GM19099 (cell line): ENCODE measurements around the gene GPSM1.

Experiments used
- POLR2A ChIP-seq: IDR thresholded peaks from 3 replicates; pipeline ENCODE4 v1.6.1; 2011; ENCODE audit warnings: low read depth; ENCODE audit not compliant: insufficient read length; ENCODE audit errors: extremely low read depth

The GPSM1 gene

DNA sequence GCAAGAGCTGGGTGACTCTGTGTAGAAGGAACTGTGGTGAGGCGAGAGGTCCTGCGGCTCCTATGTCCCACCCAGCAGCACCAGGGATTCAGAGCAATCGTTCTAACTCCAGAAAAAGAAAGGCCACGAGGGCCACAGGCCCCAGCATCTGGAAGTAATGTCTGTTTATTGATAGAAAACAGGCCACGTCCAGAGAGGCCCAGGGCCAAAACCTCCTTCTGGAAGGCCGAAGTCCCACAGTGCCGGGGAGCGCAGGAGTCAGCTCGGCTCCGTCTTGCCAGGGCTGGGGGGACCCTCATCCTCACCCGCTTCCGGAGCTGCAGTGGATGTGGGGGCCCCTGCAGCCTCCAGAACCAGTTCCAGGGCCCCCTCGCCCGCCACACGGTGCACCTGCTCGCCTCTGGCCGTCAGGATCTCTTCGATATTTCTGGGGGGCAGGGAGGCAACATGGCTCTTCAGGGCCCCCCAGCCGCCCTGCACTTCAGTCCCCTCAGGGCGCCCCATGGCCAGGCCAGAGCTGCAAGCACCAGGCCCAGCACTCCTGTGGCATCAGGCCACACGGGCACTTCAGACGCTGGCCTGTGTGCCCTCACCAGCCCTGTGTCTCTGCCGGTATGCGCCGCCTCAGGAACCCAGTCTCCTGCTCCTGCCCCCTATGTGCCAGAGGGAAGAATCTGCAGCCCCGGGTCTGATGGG, 34.6 kb downstream of the GPSM1 start:
- no peak for TF ChIP-seq POLR2A

DNA sequence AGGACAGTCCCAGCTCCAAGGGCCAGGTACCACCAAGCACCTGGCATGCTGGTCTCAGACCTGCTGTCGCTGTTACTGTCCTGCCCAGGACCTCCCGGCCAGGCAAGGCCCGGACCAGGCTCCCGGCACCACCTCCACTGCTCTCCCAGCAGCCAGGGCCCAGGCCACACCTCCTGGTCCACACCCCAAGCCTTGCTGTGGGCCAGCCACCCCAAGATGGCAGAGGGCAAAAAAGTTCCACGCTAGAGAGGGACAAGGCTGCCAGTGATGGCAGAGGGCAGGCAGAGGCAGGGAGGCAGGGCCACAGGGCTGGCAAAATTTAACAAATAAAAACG, 35.1 kb downstream of the GPSM1 start:
- no peak for TF ChIP-seq POLR2A

DNA sequence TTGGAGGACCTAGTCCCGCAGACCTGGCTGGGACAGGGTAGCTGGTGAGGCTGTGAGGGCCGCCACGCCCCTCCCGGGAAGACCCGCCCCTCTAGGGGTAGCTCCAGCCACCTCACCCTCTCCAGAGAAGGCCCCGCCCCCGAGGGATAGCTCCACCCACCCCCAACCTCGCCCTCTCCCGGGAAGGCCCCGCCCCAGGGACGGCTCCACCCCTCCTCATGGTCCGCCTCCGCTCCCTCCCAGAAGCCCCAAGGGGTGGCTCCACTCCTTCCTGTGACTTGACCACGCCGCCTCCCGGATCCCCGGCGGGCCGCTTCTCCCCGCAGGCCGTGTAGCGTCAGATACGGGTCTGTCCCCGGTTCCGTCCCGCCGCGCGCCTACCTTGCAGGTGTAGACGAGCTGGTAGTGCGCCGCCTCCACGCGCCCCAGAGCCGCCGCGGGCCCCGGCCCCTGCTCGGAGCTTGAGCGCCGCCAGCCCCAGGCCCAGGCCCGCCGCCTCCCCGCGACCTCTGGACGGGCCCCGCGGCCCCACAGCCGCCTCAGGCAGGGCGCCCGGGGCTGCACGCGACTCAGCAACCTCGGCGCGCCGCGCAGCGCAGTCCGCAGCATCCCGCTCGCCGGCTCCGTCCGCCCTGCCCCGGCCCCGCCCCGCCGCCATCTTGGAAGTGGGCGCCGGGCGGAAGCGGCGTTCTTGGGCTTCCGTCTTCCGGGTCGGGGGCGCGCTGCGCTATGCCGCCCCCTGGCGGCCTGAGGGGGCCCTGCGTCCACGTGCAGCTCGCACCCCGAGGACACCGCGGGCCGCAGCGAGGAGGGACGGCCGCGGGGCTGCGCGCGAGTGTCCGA, 36.0 kb downstream of the GPSM1 start, which contains the start of gene DNLZ:
DNLZ (minus strand) TSS at position 639 of the 843 bp plus-strand sequence; CDS start at position 609, 30 bp downstream.
- TF ChIP-seq POLR2A = peak; percentile 80

DNA sequence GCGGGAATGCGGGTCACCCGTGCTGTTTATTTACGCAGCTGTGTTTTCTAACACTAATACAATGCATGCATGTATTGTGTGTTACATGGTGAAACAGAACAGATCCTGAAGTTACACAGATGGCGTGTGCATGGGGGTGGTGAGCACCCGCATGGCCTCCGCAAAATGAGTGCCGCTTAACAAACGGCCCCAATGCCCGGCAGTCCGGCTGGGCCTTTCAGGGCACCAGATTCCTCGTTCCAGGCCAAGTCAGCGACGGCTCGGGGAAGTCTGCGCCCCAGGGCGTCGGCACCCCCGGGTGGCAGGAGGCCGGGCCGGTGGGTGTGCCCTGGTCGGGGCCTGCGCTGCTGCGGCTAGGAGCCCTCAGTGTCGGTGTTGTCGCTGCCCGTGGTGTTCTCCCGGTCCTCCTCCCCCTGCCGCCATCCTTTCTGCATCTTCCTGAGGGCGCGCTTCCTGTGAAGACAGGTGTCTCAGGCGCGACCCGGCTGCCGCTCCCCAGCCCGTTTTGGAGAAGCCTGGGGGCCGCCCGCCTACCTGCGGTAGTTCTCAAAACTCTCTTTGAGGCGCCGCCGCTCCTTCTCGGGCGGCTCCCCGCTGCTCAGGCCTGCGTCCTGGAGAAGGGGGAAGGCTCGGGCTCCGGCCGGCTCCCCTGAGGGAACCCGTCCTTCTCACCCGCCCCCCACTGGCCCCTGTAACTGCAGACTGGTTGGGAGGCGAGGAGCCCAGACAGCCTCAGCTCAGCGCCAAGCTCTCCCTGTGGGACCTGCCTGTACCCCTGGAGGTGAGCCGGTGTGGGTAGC, 36.8 kb downstream of the GPSM1 start:
- TF ChIP-seq POLR2A = no peak

DNA sequence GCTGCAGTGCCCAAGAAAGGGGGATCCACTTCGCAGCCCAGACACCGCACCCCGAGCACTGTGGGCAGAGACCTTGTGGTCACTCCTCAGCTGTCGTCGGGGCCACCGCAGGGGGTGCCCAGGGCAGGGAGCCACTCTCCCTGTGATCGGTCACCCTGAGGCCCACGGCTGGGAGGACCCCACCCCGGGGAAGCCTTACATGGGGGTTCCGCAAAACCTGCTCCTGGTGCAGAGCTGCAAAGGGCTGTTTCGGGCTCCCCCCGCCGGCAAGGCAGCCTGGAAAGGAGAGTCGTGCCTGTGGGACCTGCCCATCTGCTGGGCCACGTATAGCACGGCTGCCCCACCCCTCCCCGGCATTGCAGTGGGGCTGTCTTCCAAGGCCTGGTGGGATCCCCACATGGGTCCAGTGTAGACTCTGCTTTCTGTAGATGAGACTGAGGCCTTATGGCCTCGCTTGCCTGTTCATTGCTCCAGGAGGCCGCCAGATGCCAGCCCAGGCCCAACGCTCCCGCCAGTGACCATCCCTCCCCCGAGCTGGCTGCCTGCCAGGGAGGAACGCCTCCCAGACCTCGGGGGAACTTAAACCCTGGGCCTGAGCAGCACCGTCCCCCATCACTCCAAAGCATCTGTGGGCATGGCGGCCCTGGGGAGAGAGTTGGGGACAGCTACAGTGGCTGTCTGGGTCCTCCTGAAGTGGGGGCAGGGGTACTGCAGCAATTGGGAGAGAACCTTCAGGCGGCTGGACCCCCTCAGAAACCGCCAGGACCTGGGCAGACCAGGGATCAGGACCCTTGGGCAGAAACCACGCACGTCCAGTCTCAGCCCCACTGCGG, 37.8 kb downstream of the GPSM1 start:
- no peak for TF ChIP-seq POLR2A

DNA sequence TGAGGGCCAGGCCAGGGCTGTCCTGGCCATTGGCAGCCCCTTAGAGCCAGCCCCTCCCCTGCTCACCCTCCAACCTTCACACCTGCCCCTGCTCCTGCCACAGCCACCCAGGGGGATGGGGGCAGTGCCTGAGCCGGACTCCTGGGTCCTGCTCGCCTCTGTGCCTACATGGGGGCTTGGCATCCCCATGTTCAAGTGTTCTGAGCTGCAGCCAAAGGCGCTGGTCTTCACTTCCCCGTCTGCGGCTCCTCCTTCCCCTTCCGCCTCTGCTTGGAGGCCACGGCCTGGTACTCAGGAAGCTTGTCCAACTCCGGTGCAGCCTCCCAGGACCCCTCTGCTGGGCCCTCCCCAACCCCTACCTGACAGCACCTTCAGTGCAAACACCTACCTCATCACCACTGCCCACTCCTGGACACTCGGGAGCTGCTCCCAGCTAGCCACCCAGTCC, 38.5 kb downstream of the GPSM1 start:
- TF ChIP-seq POLR2A = no peak

DNA sequence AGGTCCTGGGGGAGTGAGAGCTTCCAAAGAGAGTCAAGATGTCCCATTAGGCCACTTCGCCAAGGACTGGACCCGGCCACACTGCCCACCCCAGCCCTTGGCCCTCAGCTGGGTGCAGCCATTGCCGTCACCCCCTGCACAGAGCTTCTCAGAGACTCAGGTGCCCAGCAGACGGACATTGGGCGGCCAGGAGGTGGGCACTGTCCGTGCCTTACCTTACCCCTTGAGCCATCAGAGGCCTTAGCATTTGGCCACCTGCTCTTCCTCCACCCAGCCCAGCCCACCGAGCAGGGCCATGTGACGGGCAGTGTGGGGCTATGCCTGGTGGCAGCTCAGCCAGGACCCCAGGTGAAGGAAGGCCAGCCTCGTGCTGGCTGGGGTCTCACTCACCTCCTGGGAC, 39.5 kb downstream of the GPSM1 start:
- TF ChIP-seq POLR2A = no peak

DNA sequence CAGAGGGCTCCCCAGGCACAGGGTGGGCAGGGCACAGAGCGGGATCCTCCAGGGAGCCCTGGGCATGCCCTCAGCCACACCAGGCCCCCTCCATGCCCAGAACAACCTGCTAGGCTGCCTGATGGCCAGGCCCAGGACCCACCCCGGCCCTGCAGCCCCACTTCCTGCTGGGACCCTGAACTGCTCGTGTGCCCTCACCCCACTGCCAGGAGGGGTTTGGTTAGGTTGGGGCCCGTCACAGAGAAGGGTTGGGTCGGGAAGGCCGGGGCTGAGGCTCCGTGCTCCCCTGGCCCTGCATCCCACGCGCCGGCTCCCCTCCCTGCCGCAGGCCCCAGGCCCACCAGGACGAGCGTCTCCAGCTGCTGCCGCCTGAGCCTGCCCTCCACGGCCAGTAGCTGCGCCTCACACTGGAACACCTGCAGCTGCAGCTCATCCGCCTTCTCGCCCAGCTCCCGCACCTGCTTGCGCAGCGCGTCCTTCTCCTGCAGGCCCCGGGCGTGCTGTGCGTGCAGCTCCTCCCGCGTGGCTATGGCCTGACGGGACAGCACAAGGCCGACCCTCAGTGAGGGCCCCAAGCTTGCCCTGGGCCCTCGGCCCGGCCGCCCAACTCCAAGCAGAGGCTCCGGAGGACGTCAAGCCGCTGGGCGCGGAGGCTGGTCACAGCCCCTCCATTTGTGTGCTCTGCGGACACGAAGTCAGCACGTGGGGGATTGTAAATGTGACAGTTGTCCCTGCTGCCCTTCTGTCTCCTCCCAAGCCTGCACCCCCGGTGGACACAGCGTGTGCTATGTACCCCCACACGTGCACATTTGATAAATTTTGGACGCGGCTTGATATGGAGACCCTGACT, 40.2 kb downstream of the GPSM1 start:
- TF ChIP-seq POLR2A = no peak

DNA sequence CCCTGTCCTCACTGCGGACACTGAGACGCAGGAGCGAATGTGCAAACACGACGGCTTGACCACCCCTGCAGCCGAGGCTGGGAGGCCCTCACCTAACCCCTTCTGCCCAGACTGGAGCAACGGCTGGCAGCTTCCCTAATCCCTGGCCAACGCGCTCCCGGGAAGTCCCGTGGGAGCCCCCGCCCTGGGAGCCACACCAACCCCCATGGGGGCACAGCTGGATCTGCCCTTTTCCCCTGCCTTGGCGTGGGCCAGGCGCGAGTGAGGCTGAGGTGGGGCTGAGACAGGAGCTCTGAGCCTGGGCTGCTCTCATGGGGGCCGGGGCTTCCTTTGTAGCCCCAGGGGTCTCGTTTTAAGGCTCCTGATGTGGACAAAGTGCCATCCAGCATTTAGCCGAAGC, 40.9 kb downstream of the GPSM1 start:
- TF ChIP-seq POLR2A = no peak

DNA sequence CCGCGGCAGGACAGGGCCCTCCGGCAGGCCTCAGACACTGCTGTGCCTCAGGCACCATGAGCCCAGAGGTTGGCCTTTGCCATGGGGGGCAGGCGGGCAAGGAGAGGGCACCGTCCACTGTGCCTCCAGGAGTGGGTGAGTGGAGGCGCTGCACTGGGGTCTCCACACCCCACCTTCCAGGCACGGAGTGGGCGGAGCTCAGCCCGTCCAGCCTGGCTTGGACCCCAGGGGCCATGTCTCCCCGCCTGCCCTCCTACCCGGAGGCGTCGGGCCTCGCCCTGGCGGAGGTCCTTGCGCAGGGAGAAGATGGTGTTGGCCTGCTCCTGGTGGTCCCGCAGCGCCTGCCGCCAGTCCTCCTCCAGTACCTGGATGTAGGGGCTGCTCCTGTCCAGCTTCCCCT, 42.7 kb downstream of the GPSM1 start:
- TF ChIP-seq POLR2A = no peak

DNA sequence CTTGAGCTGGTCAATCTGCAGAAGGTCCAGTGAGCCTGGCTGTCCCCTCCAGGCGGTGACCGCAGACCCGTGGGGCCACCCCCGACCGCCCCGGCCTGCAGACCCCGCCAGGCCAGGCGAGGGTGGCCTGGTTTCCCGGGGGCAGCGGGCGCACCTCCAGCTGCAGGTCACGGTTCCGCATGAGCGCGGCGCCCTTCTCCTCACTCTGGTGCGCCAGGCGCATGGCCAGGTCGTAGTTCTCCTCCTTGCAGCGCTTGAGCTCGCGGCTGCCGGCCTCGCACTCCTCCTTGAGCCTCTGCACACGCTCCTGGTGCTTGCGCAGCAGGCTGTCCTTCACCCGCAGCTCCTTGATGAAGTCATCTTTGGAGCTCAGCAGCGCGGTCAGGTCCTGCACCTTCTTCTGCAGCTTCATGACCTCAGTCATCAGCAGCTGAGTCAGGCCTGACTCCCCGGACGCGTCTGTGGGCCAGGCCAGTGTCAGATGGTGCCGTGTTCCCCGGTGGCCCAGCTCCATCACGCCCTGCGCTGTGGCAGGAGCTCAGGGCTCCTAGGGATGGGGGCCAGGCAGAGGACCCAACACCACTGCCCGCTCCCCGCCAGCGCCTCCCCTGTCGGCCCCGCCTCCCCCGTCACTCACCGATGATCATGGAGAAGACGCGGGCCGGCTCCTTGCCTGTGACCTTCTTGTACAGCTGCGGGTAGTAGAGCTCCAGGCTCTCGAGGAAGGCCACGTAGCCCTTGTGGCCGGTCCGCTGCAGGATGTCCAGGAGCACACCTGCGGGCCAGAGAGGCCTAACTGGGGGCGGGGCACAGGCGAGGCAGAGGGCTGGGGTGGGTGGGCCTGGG, 43.6 kb downstream of the GPSM1 start:
- TF ChIP-seq POLR2A = no peak

DNA sequence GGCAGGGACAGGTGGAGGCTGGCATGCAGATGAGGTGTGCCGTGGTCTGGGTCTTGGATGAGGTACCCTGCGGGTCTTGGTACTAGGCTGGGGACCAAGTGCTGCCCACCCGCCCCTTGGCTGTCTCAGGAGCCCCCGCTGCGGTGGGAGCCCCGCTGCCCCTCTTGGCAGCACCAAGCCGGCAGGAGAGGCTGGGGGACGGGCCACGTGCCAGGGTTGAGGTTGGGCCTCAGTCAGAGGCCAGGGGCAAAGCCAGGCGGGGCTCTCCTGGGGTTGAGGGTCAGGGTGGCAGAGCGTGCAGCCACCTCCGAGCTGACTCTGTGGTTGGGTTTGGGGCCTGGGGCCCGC, 44.2 kb downstream of the GPSM1 start:
- no peak for TF ChIP-seq POLR2A

DNA sequence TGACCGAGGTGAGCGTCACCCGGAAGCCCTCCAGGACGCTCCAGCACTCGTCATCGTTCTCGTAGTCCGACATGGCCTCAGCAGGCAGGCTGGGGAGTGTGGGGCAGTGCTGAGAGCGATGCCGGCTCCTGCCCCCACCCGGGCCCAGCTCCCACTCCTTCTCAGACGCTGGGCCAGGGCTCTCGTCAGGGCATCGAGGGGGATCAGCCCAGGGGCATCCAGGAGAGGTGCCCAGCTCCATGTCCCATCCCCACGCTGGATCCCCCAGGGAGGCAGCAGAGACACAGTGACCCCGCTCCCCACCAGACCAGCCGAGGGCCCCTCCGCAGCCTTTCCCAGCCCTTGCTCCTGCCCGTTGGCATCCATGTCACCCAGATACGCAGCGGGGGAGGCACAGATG, 44.7 kb downstream of the GPSM1 start:
- TF ChIP-seq POLR2A = no peak
